Fibroblast of villous mesenchyme (primary cell): Measurements from ENCODE around the gene OR5K4. TPM values are rescaled to one million over a fixed set of nuclear protein-coding genes. Genes with fewer than 3 reads are reported as not detected.

Experiments used
- DNase-seq: peaks from one replicate; pipeline ENCODE4 v3.0.0-alpha.2; 2010; ENCODE audit warnings: low read depth
- H3K4me3 ChIP-seq: 2 replicates; pipeline ENCODE4 v1.5.1; 2011; ENCODE audit warnings: low read depth, mild to moderate bottlenecking, low read length
- total RNA-seq: library from RNA; depleted of rRNA; stranded (reverse); fragments of >200 nt; gene quantifications from 2 replicates; pipeline ENCODE4 v1.2.3, GENCODE V29; 2012
- TF ChIP-seq, protein P1 (sequence below): IDR thresholded peaks from 2 replicates; pipeline ENCODE4 v1.5.1; 2012; ENCODE audit warnings: low read depth, mild to moderate bottlenecking, low read length; ENCODE audit not compliant: insufficient read depth

The OR5K4 gene
- total RNA-seq, 1 donor: not detected

DNA sequence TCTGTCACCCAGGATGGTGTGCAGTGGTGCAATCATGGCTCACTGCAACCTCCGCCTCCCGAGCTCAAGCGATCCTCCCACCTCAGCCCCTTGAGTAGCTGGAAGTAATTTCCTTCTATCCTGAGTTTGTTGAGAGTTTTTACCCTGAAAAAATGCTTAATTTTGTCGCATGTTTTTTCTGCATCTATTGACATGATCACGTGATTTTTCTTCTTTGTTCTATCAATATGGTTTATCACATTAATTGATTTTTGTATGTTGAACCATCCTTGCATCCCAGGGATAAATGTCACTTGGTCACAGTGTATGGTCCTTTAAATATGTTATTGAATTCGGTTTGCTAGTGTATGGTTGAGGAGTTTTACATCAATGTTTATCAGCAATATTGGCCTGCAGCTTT, 11.9 kb upstream of the OR5K4 start:
- TF ChIP-seq, protein P1, sequence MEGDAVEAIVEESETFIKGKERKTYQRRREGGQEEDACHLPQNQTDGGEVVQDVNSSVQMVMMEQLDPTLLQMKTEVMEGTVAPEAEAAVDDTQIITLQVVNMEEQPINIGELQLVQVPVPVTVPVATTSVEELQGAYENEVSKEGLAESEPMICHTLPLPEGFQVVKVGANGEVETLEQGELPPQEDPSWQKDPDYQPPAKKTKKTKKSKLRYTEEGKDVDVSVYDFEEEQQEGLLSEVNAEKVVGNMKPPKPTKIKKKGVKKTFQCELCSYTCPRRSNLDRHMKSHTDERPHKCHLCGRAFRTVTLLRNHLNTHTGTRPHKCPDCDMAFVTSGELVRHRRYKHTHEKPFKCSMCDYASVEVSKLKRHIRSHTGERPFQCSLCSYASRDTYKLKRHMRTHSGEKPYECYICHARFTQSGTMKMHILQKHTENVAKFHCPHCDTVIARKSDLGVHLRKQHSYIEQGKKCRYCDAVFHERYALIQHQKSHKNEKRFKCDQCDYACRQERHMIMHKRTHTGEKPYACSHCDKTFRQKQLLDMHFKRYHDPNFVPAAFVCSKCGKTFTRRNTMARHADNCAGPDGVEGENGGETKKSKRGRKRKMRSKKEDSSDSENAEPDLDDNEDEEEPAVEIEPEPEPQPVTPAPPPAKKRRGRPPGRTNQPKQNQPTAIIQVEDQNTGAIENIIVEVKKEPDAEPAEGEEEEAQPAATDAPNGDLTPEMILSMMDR: no peak
- no peak for DNase-seq
- H3K4me3 ChIP-seq: no peak overlapping the region

GRCh38 chr3:98343647-98344507, 9.8 kb upstream of the OR5K4 start:
- TF ChIP-seq, protein P1: peak; percentile 75
- no peak overlapping the region for H3K4me3 ChIP-seq
- peak; percentile 35 for DNase-seq

DNA sequence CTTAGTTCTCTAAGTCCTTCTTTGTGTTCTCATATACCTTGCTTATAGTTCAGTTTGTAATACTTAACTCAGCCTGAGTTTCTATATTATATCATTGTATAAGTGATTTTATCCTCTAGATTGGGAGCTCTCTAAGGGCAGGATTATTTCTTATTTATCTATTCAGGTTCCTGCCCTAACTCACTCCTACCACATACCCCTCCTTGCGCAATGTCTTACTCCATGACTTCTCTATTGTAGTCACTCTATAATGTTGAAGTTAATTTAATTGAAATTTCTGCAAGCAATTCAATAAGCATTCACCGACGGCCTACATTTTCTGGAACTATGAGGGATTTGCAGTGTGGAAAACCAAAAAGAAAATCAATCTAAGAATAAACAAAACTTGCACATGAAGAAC, 3.6 kb upstream of the OR5K4 start:
- TF ChIP-seq, protein P1: no peak
- no peak overlapping the region for H3K4me3 ChIP-seq
- no peak for DNase-seq

DNA sequence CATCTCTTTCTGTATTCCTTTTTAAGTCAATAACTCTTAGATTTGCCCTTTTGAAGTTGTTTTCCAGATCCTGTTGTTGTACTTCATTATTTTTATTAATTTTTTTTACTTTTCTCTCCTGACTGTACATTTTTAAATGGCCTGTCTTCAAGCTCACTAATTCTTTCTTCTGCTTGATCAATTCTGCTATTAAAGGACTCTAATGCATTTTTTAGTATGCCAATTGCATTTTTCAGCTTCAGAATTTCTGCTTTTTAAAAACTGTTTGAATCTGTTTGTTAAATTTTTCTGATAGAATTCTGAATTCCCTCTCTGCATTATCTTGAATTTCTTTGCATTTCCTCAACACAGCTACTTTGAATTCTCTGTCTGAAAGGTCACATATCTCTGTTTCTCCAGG, 5.6 kb downstream of the OR5K4 start:
- H3K4me3 ChIP-seq: no peak overlapping the region
- TF ChIP-seq, protein P1: no peak
- no peak for DNase-seq

DNA sequence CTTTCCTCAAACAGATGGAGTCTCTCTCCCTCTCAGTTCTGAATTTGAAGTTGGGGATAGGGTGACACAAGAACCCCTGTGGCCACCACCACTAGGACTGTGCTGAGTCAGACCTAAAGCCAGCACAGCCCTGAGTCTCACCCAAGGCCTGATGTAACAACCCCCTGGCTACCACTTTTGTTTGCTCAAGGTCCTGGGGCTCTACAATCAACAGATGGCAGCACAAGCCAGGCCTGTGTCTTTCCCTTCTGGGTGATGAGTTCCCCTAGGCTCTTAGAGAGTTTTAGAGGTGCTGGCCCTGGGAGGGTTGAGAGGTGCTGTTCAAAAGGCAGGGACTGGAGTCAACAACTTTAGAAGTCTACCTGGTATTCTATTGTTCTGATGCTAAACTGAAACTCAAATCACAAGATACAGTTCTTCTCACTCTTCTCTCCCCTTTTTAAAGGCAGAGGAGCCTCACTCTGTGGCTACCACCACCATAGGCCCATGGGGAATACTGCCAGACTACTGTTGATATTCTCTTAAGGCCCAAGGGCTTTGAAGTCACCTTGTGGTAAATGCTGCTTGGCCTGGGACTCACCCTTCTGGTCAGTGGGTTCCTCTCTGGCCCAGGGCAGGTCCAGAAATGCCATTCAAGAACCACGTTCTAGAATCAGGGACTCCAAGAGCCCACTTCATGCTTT, 6.5 kb downstream of the OR5K4 start:
- TF ChIP-seq, protein P1: peak; percentile 17
- no peak overlapping the region for H3K4me3 ChIP-seq
- peak; percentile 14 for DNase-seq

- TF ChIP-seq, protein P1: no peak
- DNase-seq: no peak
- H3K4me3 ChIP-seq: no peak overlapping the region
Measured at GRCh38 chr3:98360681-98361080, 7.0 kb downstream of the OR5K4 start.
